ENCODE measurements around the gene KTN1.

DNA sequence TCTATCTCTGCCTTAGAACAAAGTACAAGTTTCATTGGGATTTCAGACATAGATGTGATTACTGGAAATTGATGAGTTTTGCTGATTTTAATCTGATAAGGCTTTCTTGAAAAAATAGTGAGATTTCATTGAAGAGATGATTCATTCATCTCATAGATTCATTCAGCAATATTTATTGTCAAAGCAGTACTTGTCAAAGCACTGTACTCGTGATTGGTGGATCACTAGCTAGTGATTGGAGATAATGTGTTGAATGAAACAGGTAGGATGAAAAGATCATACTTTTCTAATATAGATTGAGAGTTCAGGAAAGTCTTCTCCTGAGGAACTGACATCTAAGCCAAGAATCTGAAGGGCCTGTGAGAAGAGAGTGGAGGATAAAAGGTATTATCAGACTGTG lies 71.0 kb downstream of the KTN1 start:
- TF ChIP-seq CTCF (IDR thresholded peaks at IDR 0.05) (no peak), POLR2A (IDR thresholded peaks at IDR 0.05) (no peak)
